Lower lobe of right lung (tissue), 2 donors: ENCODE results near the gene TDRD5. TPM values are rescaled to one million over a fixed set of nuclear protein-coding genes. Genes with fewer than 3 reads are reported as not detected.

Experiments used
- ATAC-seq, 2 donors: fragments of 200-7000 bp; cut with Tn5 transposase; one replicate each; pipeline ENCODE4 v1.9.1; 2020 to 2022; ENCODE audit warnings: mild to moderate bottlenecking in 2 of 2, moderate library complexity in 2 of 2
- DNase-seq: peaks from one replicate; pipeline ENCODE4 v3.0.0-alpha.2; 2020
- H3K27ac ChIP-seq: fragments of 200-600 bp; one replicate; pipeline ENCODE4 v1.8.0; 2022
- H3K27me3 ChIP-seq: fragments of 200-600 bp; one replicate; pipeline ENCODE4 v1.8.0; 2022; ENCODE audit warnings: low read depth
- H3K36me3 ChIP-seq: fragments of 200-600 bp; one replicate; pipeline ENCODE4 v1.8.0; 2022; ENCODE audit warnings: mild to moderate bottlenecking
- H3K4me1 ChIP-seq: fragments of 200-600 bp; one replicate; pipeline ENCODE4 v1.8.0; 2022
- H3K4me3 ChIP-seq: fragments of 200-600 bp; one replicate; pipeline ENCODE4 v1.8.0; 2022; ENCODE audit warnings: mild to moderate bottlenecking
- H3K9me3 ChIP-seq: fragments of 200-600 bp; one replicate; pipeline ENCODE4 v1.8.0; 2022
- intact Hi-C: fragments of 100-400 bp; cut with DNase I; formaldehyde crosslinking; loops from one replicate; pipeline ENCODE4 v1.11.0; 2022
- total RNA-seq: library from RNA; stranded (reverse); fragmentation: NEBNext Ultra II Directional; extraction: Animal tissue kit (Norgen Biotek cat#: 25700); gene quantifications from one replicate; pipeline ENCODE4 v1.2.1, GENCODE V29; 2021
- TF ChIP-seq, protein P1 (sequence below): fragments of 200-600 bp; IDR thresholded peaks from one replicate; pipeline ENCODE4 v1.8.0; 2022; ENCODE audit warnings: antibody characterized with exemption, mild to moderate bottlenecking
- donor health status: DM: no; HTN: yes; CAD: no; lungs with severe emphysema.

Gene TDRD5
- total RNA-seq, 1 donor from 2014 or later = 0.15 TPM

DNA sequence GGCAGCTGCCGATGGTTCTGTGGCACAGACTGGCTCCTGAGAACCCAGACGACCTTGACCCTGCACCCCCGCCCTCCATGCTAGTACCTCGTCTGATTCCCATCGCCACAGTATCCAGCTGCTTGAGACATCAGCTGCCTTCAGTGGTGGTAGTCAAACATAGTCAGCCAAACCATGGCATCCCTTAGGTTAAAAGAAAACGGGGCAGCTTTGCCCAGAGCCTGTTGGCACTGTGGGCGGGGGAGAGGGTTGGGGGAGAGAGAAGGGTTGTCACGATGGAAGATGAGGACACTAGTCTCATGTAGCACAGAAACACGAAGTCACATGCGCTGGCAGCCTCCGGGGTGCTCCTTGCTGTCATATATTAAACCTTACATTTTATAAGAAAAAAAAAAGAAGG lies 961 bp upstream of the TDRD5 start:
- TF ChIP-seq, protein P1, sequence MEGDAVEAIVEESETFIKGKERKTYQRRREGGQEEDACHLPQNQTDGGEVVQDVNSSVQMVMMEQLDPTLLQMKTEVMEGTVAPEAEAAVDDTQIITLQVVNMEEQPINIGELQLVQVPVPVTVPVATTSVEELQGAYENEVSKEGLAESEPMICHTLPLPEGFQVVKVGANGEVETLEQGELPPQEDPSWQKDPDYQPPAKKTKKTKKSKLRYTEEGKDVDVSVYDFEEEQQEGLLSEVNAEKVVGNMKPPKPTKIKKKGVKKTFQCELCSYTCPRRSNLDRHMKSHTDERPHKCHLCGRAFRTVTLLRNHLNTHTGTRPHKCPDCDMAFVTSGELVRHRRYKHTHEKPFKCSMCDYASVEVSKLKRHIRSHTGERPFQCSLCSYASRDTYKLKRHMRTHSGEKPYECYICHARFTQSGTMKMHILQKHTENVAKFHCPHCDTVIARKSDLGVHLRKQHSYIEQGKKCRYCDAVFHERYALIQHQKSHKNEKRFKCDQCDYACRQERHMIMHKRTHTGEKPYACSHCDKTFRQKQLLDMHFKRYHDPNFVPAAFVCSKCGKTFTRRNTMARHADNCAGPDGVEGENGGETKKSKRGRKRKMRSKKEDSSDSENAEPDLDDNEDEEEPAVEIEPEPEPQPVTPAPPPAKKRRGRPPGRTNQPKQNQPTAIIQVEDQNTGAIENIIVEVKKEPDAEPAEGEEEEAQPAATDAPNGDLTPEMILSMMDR = no peak
- ATAC-seq = no peak
- Histone ChIP-seq H3K9me3 (no peaks in the 10 kb centered on the region), H3K27ac (no peak overlapping the region), H3K27me3 (peaks cover 19% of the 10 kb centered on the region), H3K4me3 (no peak overlapping the region), H3K36me3 (no peaks in the 10 kb centered on the region), H3K4me1 (peaks cover 5% of the 10 kb centered on the region)
- intact Hi-C loops = no loop called here
- no peak for DNase-seq

- TF ChIP-seq, protein P1 = no peak
- H3K4me1 ChIP-seq = peaks cover 3% of the 10 kb centered on the region
- ATAC-seq (no peak), DNase-seq (no peak)
- H3K27ac ChIP-seq = no peak overlapping the region
- intact Hi-C loops = no loop called here
- H3K36me3 ChIP-seq = no peaks in the 10 kb centered on the region
- no peaks in the 10 kb centered on the region for H3K9me3 ChIP-seq
- H3K27me3 ChIP-seq = peaks cover 16% of the 10 kb centered on the region
- peak overlapping the region; percentile 27 for H3K4me3 ChIP-seq
Measured at GRCh38 chr1:179591253-179591591, 410 bp upstream of the TDRD5 start.

- no peaks in the 10 kb centered on the region for H3K9me3 ChIP-seq
- no peaks in the 10 kb centered on the region for H3K27me3 ChIP-seq
- no peaks in the 10 kb centered on the region for H3K36me3 ChIP-seq
- H3K4me1 ChIP-seq = no peaks in the 10 kb centered on the region
- no peak overlapping the region for H3K4me3 ChIP-seq
- DNase-seq (no peak), ATAC-seq (no peak)
- no peak overlapping the region for H3K27ac ChIP-seq
- TF ChIP-seq, protein P1 = no peak
- intact Hi-C loops = no loop called here
Measured at GRCh38 chr1:179598631-179599030, 7.0 kb downstream of the TDRD5 start.

- H3K36me3 ChIP-seq = no peaks in the 10 kb centered on the region
- TF ChIP-seq, protein P1 = peak; percentile 24
- no peaks in the 10 kb centered on the region for H3K9me3 ChIP-seq
- ATAC-seq (no peak), DNase-seq (no peak)
- no peak overlapping the region for H3K27ac ChIP-seq
- no peaks in the 10 kb centered on the region for H3K4me1 ChIP-seq
- no peak overlapping the region for H3K4me3 ChIP-seq
- no peaks in the 10 kb centered on the region for H3K27me3 ChIP-seq
- intact Hi-C loops = no loop called here
Measured at GRCh38 chr1:179599623-179600249, 8.1 kb downstream of the TDRD5 start.

GRCh38 chr1:179601093-179601492 lies 9.5 kb downstream of the TDRD5 start:
- TF ChIP-seq, protein P1 = no peak
- H3K27me3 ChIP-seq = no peaks in the 10 kb centered on the region
- DNase-seq (no peak), ATAC-seq (no peak)
- no peaks in the 10 kb centered on the region for H3K36me3 ChIP-seq
- H3K9me3 ChIP-seq = no peaks in the 10 kb centered on the region
- no peak overlapping the region for H3K4me3 ChIP-seq
- no peak overlapping the region for H3K27ac ChIP-seq
- intact Hi-C loops = no loop called here
- H3K4me1 ChIP-seq = no peaks in the 10 kb centered on the region

GRCh38 chr1:179612361-179612760 lies 20.7 kb downstream of the TDRD5 start:
- Histone ChIP-seq H3K4me3 (no peak overlapping the region), H3K4me1 (no peaks in the 10 kb centered on the region), H3K36me3 (no peaks in the 10 kb centered on the region), H3K9me3 (no peaks in the 10 kb centered on the region), H3K27ac (no peak overlapping the region), H3K27me3 (no peaks in the 10 kb centered on the region)
- TF ChIP-seq, protein P1 = no peak
- ATAC-seq (no peak), DNase-seq (no peak)
- intact Hi-C loops = no loop called here
